Measurements from ENCODE around the gene RIIAD1.
"Not testable (repeated sequence)": the region's sequence is repeated elsewhere in the genome, so short reads cannot be mapped to it uniquely, and the experiment has no call there.

RIIAD1 gene

DNA sequence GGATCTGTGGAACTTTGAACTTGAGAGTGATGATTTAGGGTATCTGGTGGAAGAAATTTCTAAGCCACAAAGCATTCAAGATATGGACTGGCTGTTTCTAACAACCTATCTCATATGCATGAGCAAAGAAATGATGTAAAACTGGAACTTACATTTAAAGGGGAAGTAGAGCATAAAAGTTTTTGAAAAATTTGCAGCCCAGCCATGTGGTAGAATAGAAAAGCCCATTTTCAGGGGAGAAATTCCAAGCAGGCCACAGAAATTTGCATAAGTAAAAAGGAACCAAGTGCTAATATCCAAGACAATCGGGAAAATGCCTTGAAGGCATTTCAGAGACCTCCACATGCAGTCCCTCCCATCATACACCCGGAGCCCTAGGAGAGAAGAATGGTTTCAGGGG is 15.7 kb downstream of the RIIAD1 start:
- no peak for FAIRE-seq

GRCh38 chr1:151737479-151737878 is 16.2 kb downstream of the RIIAD1 start:
- FAIRE-seq = no peak

DNA sequence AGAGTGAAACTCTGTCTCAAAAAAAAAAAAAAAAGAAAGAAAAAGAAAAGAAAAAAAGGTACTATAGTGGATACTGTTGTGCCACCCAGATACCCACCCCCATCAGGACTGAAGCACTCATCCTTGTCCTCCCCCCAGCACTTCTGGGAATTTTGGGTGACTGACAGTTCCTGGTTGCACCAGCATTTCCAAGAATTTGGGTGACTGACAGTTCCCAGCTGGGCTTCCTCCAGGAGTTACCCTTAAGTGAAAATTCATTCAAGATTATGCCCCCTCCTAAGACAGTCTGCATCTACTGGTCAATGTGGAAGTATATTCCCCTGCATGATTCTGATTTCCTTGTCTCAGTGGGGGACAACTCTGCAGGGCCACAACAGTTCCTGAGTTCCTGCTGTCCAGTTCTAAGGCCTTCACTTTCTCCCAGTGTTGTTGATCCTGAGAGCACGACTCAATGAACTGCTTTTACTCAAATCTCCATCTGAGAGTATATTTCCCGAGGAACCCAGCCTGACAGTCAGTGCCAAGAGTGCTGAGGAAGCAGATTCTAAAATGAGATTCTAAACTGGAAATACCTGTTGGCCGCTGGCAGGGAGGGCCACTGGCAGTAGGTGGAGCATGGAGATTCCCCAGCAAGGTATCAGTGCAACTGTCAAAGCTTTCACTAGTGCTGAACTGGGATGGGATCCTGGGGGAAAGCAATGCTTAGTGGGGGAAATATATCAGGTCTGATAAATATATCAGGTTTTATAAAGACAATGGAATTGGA is 18.5 kb downstream of the RIIAD1 start:
- FAIRE-seq = no peak

- FAIRE-seq = no peak
Measured at GRCh38 chr1:151741516-151741915, 20.2 kb downstream of the RIIAD1 start.

DNA sequence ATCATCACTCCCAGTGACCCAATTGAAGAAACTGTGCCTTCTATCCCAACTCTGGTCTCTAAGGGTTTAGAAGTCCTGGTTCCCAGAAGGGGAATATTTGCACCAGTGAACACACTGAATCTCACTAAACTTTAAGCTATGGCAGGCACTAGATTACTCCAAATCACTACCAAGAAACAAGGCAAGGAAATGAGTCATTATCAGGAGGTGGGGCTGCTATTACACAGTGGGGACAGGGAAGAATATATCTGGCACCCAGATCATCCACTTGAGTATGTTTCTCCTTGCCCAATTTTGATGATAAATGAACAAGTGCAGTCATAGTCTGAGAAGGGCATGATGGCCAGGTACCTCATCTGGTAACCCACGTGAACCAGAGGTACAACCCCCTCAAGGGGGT is 35.0 kb downstream of the RIIAD1 start:
- FAIRE-seq = no peak

- no peak for FAIRE-seq
Measured at GRCh38 chr1:151759241-151759640, 37.9 kb downstream of the RIIAD1 start.

GRCh38 chr1:151760597-151761385 is 39.5 kb downstream of the RIIAD1 start:
- no peak for FAIRE-seq

DNA sequence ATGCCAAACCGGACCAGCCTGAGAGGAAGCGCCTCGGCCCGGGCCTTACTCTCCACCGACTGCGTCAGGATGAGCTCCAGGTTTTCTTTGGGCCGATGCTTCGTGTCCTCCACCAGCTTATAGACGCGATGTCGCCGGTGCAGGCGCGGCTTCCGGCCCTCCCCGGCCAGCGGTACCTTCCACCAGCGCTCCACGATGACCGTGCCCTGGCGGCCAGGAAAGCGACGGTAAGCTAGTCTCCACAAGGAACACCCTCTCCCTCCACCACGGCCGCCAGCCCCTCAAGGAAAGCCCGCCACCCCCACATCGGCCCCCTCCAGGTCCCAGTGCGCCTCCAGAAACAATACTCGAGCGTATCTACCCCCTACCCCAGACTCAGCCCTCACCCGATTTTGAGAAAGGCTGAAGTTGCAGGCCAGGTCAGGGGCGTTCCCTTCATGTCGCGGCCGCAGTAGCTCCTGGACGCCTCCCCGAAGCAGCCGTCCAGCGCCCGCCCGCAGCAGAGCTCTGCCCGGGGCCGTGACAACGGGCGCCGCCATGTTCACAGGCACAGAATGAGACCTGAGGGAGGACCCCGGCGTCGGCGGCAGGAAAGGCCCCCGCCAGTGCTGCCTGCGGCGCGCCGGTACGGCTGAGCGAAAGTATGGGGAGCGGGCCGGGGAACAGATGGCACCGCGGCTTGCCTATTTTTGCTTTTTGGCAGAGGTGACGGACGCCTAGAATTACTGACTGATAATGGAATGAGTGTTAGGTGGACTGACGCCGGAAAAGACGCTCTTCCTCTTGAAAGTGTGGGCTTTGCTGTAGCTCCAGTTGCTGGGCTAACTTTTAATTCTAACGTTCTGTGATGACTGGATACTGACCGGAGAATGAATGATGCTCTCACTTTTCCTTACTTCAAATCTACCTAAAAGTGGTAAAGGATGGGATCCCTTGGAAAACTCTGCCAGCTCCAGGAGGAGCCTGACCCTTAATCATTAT is 41.9 kb downstream of the RIIAD1 start, which contains the start of gene MRPL9:
Gene MRPL9, minus strand, starts transcription at position 556 of the 981 bp plus-strand sequence. Its CDS starts 17 bp downstream, at position 539.
- peak; percentile 81 for FAIRE-seq

GRCh38 chr1:151763990-151764389 is 42.7 kb downstream of the RIIAD1 start:
- no peak for FAIRE-seq

- not testable (repeated sequence) for FAIRE-seq
Measured at GRCh38 chr1:151768351-151769066, 47.2 kb downstream of the RIIAD1 start.

- FAIRE-seq = not testable (repeated sequence)
Measured at GRCh38 chr1:151769270-151769669, 47.9 kb downstream of the RIIAD1 start.

DNA sequence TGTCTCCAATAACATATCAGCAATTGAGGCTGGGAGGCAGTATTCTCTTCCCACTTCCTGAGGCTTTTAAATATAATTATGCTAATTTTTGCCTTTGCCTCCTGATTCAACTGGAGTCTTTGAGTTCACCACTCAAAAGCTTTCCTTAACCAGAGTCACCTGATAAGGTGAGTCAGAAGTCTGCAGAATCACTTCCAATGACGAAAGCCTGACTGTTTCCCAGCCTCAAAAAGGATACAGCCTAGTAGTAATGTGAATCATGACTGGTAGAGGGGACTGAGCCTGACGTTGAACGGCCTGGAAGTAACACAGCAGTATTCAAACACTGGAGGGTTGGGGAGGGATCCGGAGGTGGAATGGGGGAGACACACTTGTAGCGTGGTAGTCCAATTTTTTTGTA is 52.4 kb downstream of the RIIAD1 start:
- no peak for FAIRE-seq

- no peak for FAIRE-seq
Measured at GRCh38 chr1:151774256-151774922, 53.1 kb downstream of the RIIAD1 start.

DNA sequence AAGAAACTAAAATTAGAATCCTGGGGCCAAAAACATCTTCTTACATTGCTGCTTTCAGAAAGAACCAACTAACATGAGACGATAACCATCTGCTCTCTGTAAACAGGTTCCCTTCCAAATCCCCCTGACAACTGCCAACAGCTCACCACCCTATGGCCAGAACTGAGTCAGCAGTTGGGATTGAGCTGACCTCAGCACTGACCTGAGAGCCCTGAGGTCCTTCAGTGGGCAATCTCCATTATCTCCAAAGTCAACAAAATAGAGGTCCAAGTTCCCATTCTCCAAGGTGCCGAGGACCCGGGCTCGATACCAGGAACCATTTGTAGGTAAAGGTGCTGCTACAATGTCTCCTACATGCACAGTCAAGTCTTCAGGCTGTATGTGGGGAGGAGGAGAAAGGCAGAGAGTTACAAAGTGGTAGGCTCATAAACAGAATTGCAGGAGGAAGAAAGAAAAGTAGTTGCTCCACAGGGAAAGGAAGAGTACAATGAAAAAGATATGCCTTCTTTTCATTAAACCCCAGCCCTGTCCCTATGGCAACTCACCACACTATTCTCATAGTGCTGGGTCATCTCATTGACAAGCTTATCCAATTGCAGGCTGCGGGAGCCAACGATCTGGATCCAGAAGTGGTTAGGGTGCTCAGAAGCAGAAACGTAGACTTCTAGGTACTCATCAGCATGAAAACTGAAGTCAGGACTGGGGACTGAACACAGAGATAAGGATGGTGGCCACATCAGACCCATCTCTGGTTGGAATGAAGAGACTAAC is 54.8 kb downstream of the RIIAD1 start:
- FAIRE-seq = no peak

GRCh38 chr1:151776665-151777062 is 55.3 kb downstream of the RIIAD1 start:
- FAIRE-seq = no peak

DNA sequence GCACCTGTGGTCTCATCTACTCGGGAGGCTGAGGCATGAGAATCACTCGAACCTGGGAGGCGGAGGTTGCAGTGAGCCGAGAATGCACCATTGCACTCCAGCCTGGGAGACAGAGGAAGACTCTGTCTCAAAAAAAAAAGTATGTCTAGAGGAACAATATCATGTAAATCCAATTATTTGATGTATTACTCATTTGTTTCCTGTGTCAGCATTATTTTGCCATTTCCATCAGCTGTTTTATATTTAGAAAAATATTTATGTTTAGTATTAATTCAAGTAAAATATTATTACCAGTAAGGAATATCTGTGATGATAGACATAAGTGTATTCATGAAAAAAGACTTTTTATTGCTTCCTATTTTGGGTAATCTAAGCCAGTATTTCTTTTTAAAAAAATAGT is 56.0 kb downstream of the RIIAD1 start:
- FAIRE-seq = peak; percentile 52
